HFF-Myc (cell line): ENCODE results near the gene PAK4.

ENCODE experiments used
- DNase-seq: peaks from one replicate; pipeline ENCODE4 v3.0.0-alpha.2; 2011; ENCODE audit warnings: low read depth; ENCODE audit errors: extremely low read depth
- H3K4me3 ChIP-seq: replicated peaks from 2 replicates; pipeline ENCODE4 v1.5.1; 2011; ENCODE audit warnings: low read depth, mild to moderate bottlenecking, control low read depth, low read length
- CTCF ChIP-seq: IDR thresholded peaks from 2 replicates; pipeline ENCODE4 v1.5.1; 2012; ENCODE audit warnings: mild to moderate bottlenecking, low read depth, low read length, control low read depth; ENCODE audit errors: missing control alignments

PAK4 gene

GRCh38 chr19:39144290-39145071 is 18.9 kb downstream of the PAK4 start:
- no peak for DNase-seq
- TF ChIP-seq CTCF: no peak

GRCh38 chr19:39145180-39145953 is 19.8 kb downstream of the PAK4 start:
- no peak for TF ChIP-seq CTCF
- no peak overlapping the region for H3K4me3 ChIP-seq
- DNase-seq: no peak

More at GRCh38 chr19:39144290-39145071, 18.9 kb downstream of the PAK4 start:
- H3K4me3 ChIP-seq: no peak overlapping the region

GRCh38 chr19:39146091-39146490 is 20.5 kb downstream of the PAK4 start:
- no peak overlapping the region for H3K4me3 ChIP-seq
- DNase-seq: no peak
- no peak for TF ChIP-seq CTCF

DNA sequence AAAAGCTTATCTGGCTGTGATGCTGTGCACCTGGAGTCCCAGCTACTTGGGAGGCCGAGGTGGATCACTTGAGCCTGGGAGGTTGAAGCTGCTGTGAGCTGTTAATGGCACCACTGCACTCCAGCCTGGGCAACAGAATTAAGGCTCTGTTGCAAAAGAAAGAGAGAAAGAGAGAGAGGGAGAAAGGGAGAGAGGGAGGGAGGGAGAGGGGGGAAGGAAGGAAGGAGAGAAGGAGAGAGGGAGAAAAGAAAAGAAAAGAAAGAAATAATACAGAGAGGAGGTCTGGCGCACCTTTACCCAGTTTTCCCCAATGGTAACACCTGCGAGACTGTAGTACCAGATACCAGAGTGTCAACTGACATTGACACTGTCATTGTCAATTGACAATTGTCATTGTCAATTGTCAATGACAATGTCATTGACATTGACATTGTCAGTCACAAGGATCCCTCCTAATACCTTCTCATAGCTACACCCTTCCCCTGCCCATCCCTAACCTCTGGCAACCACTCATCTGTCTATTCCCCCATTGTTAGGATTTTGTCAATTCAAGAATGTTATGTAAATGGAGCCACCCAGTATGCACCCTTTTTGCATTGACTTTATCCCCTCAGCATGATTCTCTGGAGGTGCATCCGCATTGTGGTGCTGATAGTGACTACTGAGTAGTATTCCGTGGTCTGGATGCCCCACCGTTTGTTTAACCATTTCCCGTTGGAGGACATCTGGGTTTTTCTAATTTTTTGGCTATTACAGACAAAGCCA is 21.3 kb downstream of the PAK4 start:
- H3K4me3 ChIP-seq: no peak overlapping the region
- no peak for DNase-seq
- TF ChIP-seq CTCF: no peak

DNA sequence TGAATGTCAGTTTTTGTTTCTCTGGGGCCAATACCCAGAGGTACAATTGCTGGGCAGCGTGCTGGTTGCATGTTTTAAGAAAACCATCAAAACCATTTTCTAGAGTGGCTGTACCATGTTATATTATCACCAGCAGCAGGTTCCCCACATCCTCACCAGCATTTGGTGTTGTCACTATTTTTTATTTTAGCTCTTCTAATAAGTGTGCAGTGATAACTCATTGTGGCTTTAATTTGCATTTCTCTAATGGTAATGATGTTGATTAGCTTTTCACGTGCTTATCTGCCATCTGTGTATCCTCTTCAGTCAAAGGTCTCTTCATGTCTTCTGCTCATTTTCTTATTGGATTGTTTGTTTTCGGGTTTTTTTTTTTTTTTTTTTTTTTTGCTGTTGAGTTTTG is 21.9 kb downstream of the PAK4 start:
- no peak overlapping the region for H3K4me3 ChIP-seq
- no peak for TF ChIP-seq CTCF
- no peak for DNase-seq

DNA sequence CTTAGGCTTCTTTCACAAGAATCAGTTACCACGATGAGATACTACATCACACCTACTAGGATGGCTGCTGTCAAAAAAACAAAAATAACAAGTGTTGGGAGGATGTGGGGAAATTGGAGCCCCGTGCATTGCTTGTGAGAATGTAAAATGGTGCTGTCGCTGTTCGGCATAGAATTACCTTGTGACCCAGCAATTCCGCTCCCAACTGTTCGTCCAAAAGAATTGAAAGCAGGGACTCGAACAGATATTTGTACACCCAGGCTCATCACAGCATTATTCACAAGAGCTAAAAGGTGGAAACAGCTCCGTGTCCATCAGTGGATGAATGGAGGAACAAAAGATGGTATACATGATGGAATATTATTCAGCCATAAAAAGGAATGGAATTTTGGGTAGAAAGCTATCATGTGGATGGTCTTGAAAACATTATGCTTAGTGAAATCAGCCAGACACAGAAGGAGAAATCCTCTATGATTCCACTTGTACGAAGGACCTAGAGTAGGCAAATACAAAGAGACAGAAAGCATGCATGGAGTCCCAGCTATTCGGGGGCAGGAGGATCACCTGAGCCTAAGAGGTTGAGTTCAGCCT is 23.4 kb downstream of the PAK4 start:
- no peak for DNase-seq
- TF ChIP-seq CTCF: no peak
- no peak overlapping the region for H3K4me3 ChIP-seq
